Measurements from ENCODE around the gene GBF1. TPM values are rescaled to one million over a fixed set of nuclear protein-coding genes. Genes with fewer than 3 reads are reported as not detected.

GBF1 gene
- total and polyA plus RNA-seq, 7 experiments from 2014 or later: 8.5 to 47.2 (median 37.2) TPM

DNA sequence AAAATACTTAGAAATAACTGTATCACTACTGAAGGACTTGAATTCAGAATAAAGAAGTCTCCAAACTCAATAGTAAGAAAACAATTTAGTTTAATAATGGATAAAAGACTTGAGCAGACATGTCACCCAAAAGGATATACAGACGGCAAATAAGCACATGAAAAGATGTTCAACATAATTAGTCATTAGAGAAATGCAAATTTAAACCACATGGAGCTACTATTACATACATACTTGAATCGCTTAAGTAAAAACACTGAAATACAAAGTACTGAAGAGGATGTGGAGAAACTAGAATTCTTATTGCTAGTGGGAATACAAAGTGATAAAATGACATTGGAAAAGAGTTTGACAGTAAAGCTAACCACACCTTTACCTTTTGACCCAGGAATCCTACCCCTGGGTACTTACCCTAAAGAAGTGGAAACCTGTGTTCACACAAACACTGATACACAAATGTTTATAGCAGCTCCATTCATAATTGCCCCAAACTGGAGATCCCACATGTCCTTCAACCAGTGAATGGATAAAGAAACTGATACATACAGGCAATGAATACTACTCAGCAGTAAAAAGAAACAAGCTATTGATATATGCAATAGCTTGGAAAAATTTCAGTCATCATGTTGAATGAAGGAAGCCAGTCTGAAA lies 95.8 kb downstream of the GBF1 start:
- H3K4me3 ChIP-seq (ENCODE audit: low read length): no peak overlapping the region
- H3K9me3 ChIP-seq (ENCODE audit: control insufficient read depth in 2 of 3, low read length in 3 of 3): no peaks in the 10 kb centered on the region
- ATAC-seq (no peak), DNase-seq (no peak)
- peak overlapping the region in 3 of 9 donors; percentile 21 to 54 (median 33) for H3K27ac Mint-ChIP-seq
- no peak overlapping the region for H3K27ac ChIP-seq (ENCODE audit: low read depth, low read length)
- ChIA-PET CTCF (interaction anchor here (0.7 to 2.7 kb wide), 2 partner anchors 10 to 14 kb away, joined by 4 to 15 read pairs; no protein-coding TSS in a partner anchor), POLR2A (no interaction called here)
- no peaks in the 10 kb centered on the region for H3K27me3 Mint-ChIP-seq
- H3K36me3 Mint-ChIP-seq: peaks cover 0 to 12% (median 5%) of the 10 kb centered on the region in 5 donors
- H3K27me3 ChIP-seq (ENCODE audit: control insufficient read depth in 2 of 2, insufficient read depth in 2 of 2, low read length in 2 of 2): no peaks in the 10 kb centered on the region
- intact Hi-C loops (cut with micrococcal nuclease): no loop called here
- H3K4me1 ChIP-seq (ENCODE audit: control insufficient read depth in 2 of 2, insufficient read depth in 2 of 2, low read length in 2 of 2): no peaks in the 10 kb centered on the region
- H3K4me1 Mint-ChIP-seq: peaks cover 0 to 7% (median 2%) of the 10 kb centered on the region in 7 donors
- H3K36me3 ChIP-seq (ENCODE audit: control insufficient read depth in 2 of 3, insufficient read depth in 3 of 3, low read length in 3 of 3): peaks cover 0 to 11% (median 0%) of the 10 kb centered on the region in 3 experiments
- no peak overlapping the region for H3K4me3 Mint-ChIP-seq
- no peaks in the 10 kb centered on the region for H3K9me3 Mint-ChIP-seq

DNA sequence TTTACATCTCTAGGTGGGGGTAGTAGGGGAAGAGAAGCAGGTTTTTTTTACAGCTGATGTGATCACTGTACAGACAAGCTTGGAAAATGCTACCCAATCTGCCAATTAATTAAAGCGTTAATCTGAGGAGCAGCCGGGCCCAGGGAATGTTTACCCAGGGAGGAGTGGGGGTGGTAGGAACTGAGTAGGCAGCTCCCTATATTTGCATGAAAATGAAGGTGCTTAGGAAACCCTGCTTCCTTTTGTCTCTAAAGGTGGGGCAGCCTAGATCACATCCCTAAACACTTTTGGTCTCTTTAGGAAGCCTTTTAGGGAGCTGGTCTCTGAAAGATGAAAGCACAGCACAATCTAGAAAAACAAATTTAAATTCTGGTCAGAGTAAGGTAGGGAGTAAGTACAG lies 97.1 kb downstream of the GBF1 start:
- ATAC-seq: no peak
- intact Hi-C loops (cut with micrococcal nuclease): no loop called here
- H3K27ac ChIP-seq (ENCODE audit: low read depth, low read length): no peak overlapping the region
- peaks cover 0 to 7% (median 4%) of the 10 kb centered on the region in 7 donors for H3K4me1 Mint-ChIP-seq
- peaks cover 0 to 17% (median 5%) of the 10 kb centered on the region in 5 donors for H3K36me3 Mint-ChIP-seq
- H3K4me3 ChIP-seq (ENCODE audit: low read length): no peak overlapping the region
- H3K4me1 ChIP-seq (ENCODE audit: control insufficient read depth in 2 of 2, insufficient read depth in 2 of 2, low read length in 2 of 2): no peaks in the 10 kb centered on the region
- CTCF ChIA-PET: interaction anchor here (2.7 kb wide), 1 partner anchor 9 kb away, joined by 15 read pairs; no protein-coding TSS in a partner anchor
- H3K9me3 ChIP-seq (ENCODE audit: control insufficient read depth in 2 of 3, low read length in 3 of 3): no peaks in the 10 kb centered on the region
- POLR2A ChIA-PET: interaction anchor here (0.5 kb wide), 1 partner anchor 348 kb away, joined by 3 read pairs; no protein-coding TSS in a partner anchor
- H3K9me3 Mint-ChIP-seq: no peaks in the 10 kb centered on the region
- peak overlapping the region in 3 of 9 donors; percentile 14 to 78 (median 51) for H3K27ac Mint-ChIP-seq
- H3K36me3 ChIP-seq (ENCODE audit: control insufficient read depth in 2 of 3, insufficient read depth in 3 of 3, low read length in 3 of 3): peaks cover 0 to 21% (median 0%) of the 10 kb centered on the region in 3 experiments
- DNase-seq: no peak
- no peaks in the 10 kb centered on the region for H3K27me3 Mint-ChIP-seq
- H3K4me3 Mint-ChIP-seq: no peak overlapping the region
- no peaks in the 10 kb centered on the region for H3K27me3 ChIP-seq (ENCODE audit: control insufficient read depth in 2 of 2, insufficient read depth in 2 of 2, low read length in 2 of 2)

DNA sequence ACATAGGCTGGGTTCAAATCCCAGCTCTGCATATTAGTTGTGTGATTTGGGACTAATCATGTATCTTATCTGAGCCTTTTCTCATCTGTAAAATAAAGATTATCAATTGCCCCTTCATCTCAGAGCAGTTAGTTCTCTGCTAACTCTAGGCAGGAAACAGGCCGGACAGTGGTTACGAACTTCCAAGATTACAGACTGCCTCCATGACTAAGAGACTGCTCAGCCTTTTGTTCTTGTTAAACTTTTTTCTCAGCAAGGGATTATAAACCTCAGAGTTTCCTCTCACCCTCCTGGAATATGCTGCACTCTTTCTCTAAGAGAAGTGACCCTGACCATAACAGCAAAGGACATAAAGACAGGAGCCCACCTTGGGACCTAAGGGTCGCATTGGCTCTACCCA lies 97.6 kb downstream of the GBF1 start:
- Mint-ChIP-seq H3K4me1 (peaks cover 0 to 7% (median 4%) of the 10 kb centered on the region in 7 donors), H3K36me3 (peaks cover 0 to 17% (median 5%) of the 10 kb centered on the region in 5 donors), H3K27ac (peak overlapping the region in 4 of 9 donors; percentile 26 to 78 (median 42)), H3K9me3 (no peaks in the 10 kb centered on the region), H3K27me3 (no peaks in the 10 kb centered on the region), H3K4me3 (no peak overlapping the region)
- Histone ChIP-seq H3K4me3 (ENCODE audit: low read length) (no peak overlapping the region), H3K36me3 (ENCODE audit: control insufficient read depth in 2 of 3, insufficient read depth in 3 of 3, low read length in 3 of 3) (peaks cover 0 to 26% (median 0%) of the 10 kb centered on the region in 3 experiments), H3K9me3 (ENCODE audit: control insufficient read depth in 2 of 3, low read length in 3 of 3) (no peaks in the 10 kb centered on the region), H3K27ac (ENCODE audit: low read depth, low read length) (no peak overlapping the region), H3K4me1 (ENCODE audit: control insufficient read depth in 2 of 2, insufficient read depth in 2 of 2, low read length in 2 of 2) (no peaks in the 10 kb centered on the region), H3K27me3 (ENCODE audit: control insufficient read depth in 2 of 2, insufficient read depth in 2 of 2, low read length in 2 of 2) (no peaks in the 10 kb centered on the region)
- DNase-seq: no peak
- intact Hi-C loops (cut with micrococcal nuclease): no loop called here
- no peak for ATAC-seq
- POLR2A ChIA-PET: interaction anchor here (0.5 kb wide), 1 partner anchor 347 kb away, joined by 3 read pairs; no protein-coding TSS in a partner anchor
- CTCF ChIA-PET: interaction anchor here (2.7 kb wide), 1 partner anchor 8 kb away, joined by 15 read pairs; no protein-coding TSS in a partner anchor

GRCh38 chr10:102344067-102344466 lies 98.7 kb downstream of the GBF1 start:
- Histone ChIP-seq H3K9me3 (ENCODE audit: control insufficient read depth in 2 of 3, low read length in 3 of 3) (no peaks in the 10 kb centered on the region), H3K27ac (ENCODE audit: low read depth, low read length) (no peak overlapping the region), H3K36me3 (ENCODE audit: control insufficient read depth in 2 of 3, insufficient read depth in 3 of 3, low read length in 3 of 3) (peaks cover 0 to 37% (median 0%) of the 10 kb centered on the region in 3 experiments), H3K4me3 (ENCODE audit: low read length) (no peak overlapping the region), H3K4me1 (ENCODE audit: control insufficient read depth in 2 of 2, insufficient read depth in 2 of 2, low read length in 2 of 2) (no peaks in the 10 kb centered on the region), H3K27me3 (ENCODE audit: control insufficient read depth in 2 of 2, insufficient read depth in 2 of 2, low read length in 2 of 2) (no peaks in the 10 kb centered on the region)
- ChIA-PET POLR2A (interaction anchor here (0.6 kb wide), 1 partner anchor 356 kb away, joined by 3 read pairs; no protein-coding TSS in a partner anchor), CTCF (interaction anchor here (0.6 to 0.9 kb wide), 2 partner anchors 174 to 235 kb away, joined by 3 read pairs; no protein-coding TSS in a partner anchor)
- peaks cover 0 to 20% (median 5%) of the 10 kb centered on the region in 5 donors for H3K36me3 Mint-ChIP-seq
- peaks cover 0 to 7% (median 4%) of the 10 kb centered on the region in 7 donors for H3K4me1 Mint-ChIP-seq
- no peak for DNase-seq
- ATAC-seq: no peak
- no peaks in the 10 kb centered on the region for H3K27me3 Mint-ChIP-seq
- H3K9me3 Mint-ChIP-seq: no peaks in the 10 kb centered on the region
- intact Hi-C loops (cut with micrococcal nuclease): no loop called here
- H3K4me3 Mint-ChIP-seq: no peak overlapping the region
- peak overlapping the region in 2 of 9 donors; percentile 28 to 33 for H3K27ac Mint-ChIP-seq

DNA sequence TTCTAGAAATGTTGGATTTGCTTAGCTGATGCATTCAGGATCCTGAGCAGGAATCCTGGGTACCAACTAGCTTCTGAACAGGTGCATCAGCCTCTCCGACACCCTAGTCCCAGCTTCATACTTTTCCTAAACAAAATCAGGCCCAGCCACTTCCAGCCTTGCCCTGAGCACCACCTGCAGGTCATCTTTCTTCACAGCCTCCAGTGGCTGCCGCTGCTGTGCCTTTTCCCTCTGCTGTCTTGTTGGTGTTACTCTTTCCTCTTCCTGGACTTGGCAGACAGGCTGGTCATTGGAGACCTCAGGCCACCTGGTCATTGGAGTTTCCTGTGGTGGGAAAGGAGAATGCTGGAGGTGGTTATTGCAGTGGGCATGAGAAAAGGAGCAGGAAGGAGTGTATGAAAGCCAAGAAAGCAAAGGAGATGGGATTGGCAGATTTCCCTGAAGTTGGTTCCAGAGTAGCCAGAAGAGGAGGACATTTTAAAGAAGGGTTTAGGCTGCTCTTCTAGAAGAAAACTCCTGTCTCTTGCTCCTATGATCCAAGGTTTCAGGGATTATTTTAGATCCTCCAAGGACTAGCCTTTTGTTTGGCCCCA lies 102.0 kb downstream of the GBF1 start:
- ChIA-PET POLR2A (interaction anchor here (0.6 kb wide), 1 partner anchor 821 kb away, joined by 3 read pairs; no protein-coding TSS in a partner anchor), CTCF (interaction anchor here (9.9 kb wide), 1 partner anchor 117 kb away, joined by 136 read pairs; no protein-coding TSS in a partner anchor)
- Mint-ChIP-seq H3K27me3 (no peaks in the 10 kb centered on the region), H3K9me3 (no peaks in the 10 kb centered on the region), H3K36me3 (peaks cover 4 to 24% (median 5%) of the 10 kb centered on the region in 5 donors), H3K4me3 (no peak overlapping the region), H3K4me1 (peaks cover 0 to 7% (median 3%) of the 10 kb centered on the region in 7 donors), H3K27ac (peak overlapping the region in 2 of 9 donors; percentile 47 to 64)
- Histone ChIP-seq H3K27ac (ENCODE audit: low read depth, low read length) (no peak overlapping the region), H3K4me3 (ENCODE audit: low read length) (no peak overlapping the region), H3K36me3 (ENCODE audit: control insufficient read depth in 2 of 3, insufficient read depth in 3 of 3, low read length in 3 of 3) (peaks cover 0 to 64% (median 1%) of the 10 kb centered on the region in 3 experiments), H3K4me1 (ENCODE audit: control insufficient read depth in 2 of 2, insufficient read depth in 2 of 2, low read length in 2 of 2) (no peaks in the 10 kb centered on the region), H3K9me3 (ENCODE audit: control insufficient read depth in 2 of 3, low read length in 3 of 3) (no peaks in the 10 kb centered on the region), H3K27me3 (ENCODE audit: control insufficient read depth in 2 of 2, insufficient read depth in 2 of 2, low read length in 2 of 2) (no peaks in the 10 kb centered on the region)
- DNase-seq (peak in 1 of 9 donors; percentile 24), ATAC-seq (no peak)
- intact Hi-C loops (cut with micrococcal nuclease): loop anchor here in 1 of 2 donors (1.0 kb wide), 1 partner anchor 116 kb away; no protein-coding TSS in a partner anchor

DNA sequence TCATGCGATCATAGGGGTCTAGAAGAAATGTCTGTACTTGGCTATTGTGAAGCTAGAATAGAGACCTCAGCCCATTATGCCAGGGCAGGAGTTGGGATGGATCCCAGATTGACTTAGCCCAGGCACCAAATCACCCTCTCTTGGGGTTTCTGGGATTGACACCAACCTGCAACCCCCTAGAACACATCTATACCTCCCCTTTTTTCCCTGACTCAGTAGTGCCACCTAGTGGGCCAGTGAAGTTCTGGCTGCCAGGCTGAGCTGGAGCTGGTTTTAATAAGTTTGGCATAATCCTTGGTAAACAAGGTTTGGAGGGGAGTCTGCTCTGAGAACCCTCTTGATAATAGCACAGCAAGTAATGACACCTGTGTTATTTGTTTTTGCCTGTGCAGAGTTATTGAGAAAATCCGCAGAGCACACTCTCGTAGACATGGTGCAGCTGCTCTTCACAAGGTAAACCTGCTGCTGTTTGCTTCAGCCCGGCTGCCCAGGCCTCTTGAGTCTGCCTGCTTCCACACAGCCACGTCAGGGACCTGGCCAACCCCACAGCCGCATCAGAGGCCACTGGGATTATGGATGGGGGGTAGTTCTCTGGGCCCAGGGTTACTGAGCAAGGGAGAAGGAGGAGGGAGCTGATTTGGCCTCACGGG lies 106.9 kb downstream of the GBF1 start:
- no peaks in the 10 kb centered on the region for H3K27me3 ChIP-seq (ENCODE audit: control insufficient read depth in 2 of 2, insufficient read depth in 2 of 2, low read length in 2 of 2)
- CTCF ChIA-PET: interaction anchor here (0.6 to 9.9 kb wide), 23 partner anchors 10 to 183 kb away, joined by 3 to 136 read pairs (median 3); partner anchors contain the start of gene ELOVL3
- intact Hi-C loops (cut with micrococcal nuclease): loop anchor here (1.0 to 5.0 kb wide), 6 partner anchors 105 to 232 kb away; partner anchors contain the start of gene GBF1 (in 1 of the 2)
- Mint-ChIP-seq H3K9me3 (no peaks in the 10 kb centered on the region), H3K27me3 (no peaks in the 10 kb centered on the region), H3K4me3 (no peak overlapping the region), H3K27ac (no peak overlapping the region), H3K36me3 (peaks cover 0 to 43% (median 16%) of the 10 kb centered on the region in 5 donors), H3K4me1 (peaks cover 0 to 3% (median 0%) of the 10 kb centered on the region in 7 donors)
- H3K27ac ChIP-seq (ENCODE audit: low read depth, low read length): no peak overlapping the region
- POLR2A ChIA-PET: interaction anchor here (0.9 kb wide), 1 partner anchor 58 kb away, joined by 3 read pairs; no protein-coding TSS in a partner anchor
- peak; percentile 85 for ATAC-seq
- no peaks in the 10 kb centered on the region for H3K9me3 ChIP-seq (ENCODE audit: control insufficient read depth in 2 of 3, low read length in 3 of 3)
- H3K4me1 ChIP-seq (ENCODE audit: control insufficient read depth in 2 of 2, insufficient read depth in 2 of 2, low read length in 2 of 2): no peaks in the 10 kb centered on the region
- DNase-seq: peak; percentile 41 to 75 (median 64)
- H3K4me3 ChIP-seq (ENCODE audit: low read length): no peak overlapping the region
- peaks cover 0 to 87% (median 16%) of the 10 kb centered on the region in 3 experiments for H3K36me3 ChIP-seq (ENCODE audit: control insufficient read depth in 2 of 3, insufficient read depth in 3 of 3, low read length in 3 of 3)

Measured in naive thymus-derived CD4-positive, alpha-beta T cell (primary cell).